ENCODE results near the gene AHRR. TPM values are rescaled to one million over a fixed set of nuclear protein-coding genes. Genes with fewer than 3 reads are reported as not detected.

Gene AHRR
- total and polyA plus RNA-seq, 2 experiments from 2014 or later = 0.27 to 1.8 TPM

DNA sequence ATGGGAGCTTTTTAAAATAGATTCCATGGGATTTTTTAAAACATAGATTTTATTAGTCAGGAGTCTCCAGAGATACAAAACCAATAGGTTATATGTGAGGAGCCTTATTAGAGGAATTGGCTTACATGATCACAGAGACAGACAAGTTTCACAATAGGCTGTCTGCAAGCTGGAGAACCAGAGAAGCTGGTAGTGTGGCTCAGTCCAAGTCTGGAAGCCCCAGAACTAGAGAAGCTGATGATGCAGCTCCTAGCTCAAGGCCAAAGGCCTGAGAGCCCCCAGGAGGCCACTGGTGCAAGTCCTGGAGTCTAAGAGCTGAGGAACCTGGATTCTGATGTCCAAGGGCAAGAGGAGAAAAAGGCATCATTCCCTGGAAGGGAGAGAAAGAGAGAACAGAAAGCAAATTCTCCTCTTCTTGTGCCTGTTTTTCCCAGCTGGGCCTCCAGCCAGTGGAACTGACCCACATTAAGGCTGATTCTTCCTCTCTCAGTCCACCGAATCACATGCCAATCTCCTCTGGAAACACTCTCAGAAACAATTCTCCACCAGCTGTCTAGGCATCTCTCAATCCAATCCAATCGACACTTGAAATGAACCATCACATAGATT is 59.3 kb downstream of the AHRR start (continued):
- TF ChIP-seq, protein P1, sequence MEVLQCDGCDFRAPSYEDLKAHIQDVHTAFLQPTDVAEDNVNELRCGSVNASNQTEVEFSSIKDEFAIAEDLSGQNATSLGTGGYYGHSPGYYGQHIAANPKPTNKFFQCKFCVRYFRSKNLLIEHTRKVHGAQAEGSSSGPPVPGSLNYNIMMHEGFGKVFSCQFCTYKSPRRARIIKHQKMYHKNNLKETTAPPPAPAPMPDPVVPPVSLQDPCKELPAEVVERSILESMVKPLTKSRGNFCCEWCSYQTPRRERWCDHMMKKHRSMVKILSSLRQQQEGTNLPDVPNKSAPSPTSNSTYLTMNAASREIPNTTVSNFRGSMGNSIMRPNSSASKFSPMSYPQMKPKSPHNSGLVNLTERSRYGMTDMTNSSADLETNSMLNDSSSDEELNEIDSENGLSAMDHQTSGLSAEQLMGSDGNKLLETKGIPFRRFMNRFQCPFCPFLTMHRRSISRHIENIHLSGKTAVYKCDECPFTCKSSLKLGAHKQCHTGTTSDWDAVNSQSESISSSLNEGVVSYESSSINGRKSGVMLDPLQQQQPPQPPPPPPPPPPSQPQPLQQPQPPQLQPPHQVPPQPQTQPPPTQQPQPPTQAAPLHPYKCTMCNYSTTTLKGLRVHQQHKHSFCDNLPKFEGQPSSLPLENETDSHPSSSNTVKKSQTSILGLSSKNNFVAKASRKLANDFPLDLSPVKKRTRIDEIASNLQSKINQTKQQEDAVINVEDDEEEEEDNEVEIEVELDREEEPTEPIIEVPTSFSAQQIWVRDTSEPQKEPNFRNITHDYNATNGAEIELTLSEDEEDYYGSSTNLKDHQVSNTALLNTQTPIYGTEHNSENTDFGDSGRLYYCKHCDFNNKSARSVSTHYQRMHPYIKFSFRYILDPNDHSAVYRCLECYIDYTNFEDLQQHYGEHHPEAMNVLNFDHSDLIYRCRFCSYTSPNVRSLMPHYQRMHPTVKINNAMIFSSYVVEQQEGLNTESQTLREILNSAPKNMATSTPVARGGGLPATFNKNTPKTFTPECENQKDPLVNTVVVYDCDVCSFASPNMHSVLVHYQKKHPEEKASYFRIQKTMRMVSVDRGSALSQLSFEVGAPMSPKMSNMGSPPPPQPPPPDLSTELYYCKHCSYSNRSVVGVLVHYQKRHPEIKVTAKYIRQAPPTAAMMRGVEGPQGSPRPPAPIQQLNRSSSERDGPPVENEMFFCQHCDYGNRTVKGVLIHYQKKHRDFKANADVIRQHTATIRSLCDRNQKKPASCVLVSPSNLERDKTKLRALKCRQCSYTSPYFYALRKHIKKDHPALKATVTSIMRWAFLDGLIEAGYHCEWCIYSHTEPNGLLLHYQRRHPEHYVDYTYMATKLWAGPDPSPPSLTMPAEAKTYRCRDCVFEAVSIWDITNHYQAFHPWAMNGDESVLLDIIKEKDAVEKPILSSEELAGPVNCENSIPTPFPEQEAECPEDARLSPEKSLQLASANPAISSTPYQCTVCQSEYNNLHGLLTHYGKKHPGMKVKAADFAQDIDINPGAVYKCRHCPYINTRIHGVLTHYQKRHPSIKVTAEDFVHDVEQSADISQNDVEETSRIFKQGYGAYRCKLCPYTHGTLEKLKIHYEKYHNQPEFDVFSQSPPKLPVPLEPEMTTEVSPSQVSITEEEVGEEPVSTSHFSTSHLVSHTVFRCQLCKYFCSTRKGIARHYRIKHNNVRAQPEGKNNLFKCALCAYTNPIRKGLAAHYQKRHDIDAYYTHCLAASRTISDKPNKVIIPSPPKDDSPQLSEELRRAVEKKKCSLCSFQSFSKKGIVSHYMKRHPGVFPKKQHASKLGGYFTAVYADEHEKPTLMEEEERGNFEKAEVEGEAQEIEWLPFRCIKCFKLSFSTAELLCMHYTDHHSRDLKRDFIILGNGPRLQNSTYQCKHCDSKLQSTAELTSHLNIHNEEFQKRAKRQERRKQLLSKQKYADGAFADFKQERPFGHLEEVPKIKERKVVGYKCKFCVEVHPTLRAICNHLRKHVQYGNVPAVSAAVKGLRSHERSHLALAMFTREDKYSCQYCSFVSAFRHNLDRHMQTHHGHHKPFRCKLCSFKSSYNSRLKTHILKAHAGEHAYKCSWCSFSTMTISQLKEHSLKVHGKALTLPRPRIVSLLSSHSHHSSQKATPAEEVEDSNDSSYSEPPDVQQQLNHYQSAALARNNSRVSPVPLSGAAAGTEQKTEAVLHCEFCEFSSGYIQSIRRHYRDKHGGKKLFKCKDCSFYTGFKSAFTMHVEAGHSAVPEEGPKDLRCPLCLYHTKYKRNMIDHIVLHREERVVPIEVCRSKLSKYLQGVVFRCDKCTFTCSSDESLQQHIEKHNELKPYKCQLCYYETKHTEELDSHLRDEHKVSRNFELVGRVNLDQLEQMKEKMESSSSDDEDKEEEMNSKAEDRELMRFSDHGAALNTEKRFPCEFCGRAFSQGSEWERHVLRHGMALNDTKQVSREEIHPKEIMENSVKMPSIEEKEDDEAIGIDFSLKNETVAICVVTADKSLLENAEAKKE (CRISPR knock-in tag; IDR thresholded peaks at IDR 0.05) = no peak
- TF ChIP-seq ZNF114 (CRISPR knock-in tag; IDR thresholded peaks at IDR 0.05) = no peak
- TF ChIP-seq EZH2phosphoT487 (IDR thresholded peaks at IDR 0.05; ENCODE audit: unreplicated experiment) = no peak
- TF ChIP-seq, protein P2, sequence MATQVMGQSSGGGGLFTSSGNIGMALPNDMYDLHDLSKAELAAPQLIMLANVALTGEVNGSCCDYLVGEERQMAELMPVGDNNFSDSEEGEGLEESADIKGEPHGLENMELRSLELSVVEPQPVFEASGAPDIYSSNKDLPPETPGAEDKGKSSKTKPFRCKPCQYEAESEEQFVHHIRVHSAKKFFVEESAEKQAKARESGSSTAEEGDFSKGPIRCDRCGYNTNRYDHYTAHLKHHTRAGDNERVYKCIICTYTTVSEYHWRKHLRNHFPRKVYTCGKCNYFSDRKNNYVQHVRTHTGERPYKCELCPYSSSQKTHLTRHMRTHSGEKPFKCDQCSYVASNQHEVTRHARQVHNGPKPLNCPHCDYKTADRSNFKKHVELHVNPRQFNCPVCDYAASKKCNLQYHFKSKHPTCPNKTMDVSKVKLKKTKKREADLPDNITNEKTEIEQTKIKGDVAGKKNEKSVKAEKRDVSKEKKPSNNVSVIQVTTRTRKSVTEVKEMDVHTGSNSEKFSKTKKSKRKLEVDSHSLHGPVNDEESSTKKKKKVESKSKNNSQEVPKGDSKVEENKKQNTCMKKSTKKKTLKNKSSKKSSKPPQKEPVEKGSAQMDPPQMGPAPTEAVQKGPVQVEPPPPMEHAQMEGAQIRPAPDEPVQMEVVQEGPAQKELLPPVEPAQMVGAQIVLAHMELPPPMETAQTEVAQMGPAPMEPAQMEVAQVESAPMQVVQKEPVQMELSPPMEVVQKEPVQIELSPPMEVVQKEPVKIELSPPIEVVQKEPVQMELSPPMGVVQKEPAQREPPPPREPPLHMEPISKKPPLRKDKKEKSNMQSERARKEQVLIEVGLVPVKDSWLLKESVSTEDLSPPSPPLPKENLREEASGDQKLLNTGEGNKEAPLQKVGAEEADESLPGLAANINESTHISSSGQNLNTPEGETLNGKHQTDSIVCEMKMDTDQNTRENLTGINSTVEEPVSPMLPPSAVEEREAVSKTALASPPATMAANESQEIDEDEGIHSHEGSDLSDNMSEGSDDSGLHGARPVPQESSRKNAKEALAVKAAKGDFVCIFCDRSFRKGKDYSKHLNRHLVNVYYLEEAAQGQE (IDR thresholded peaks at IDR 0.05; ENCODE audit: unreplicated experiment) = no peak
- TF ChIP-seq ZNF331 (CRISPR knock-in tag; IDR thresholded peaks at IDR 0.05; ENCODE audit: low read depth) = no peak
- TF ChIP-seq JUNB (IDR thresholded peaks at IDR 0.05; ENCODE audit: unreplicated experiment) = no peak
